LNCAP (cell line): Measurements from ENCODE around the gene CLCN6.

ENCODE experiments used
- CTCF ChIP-seq: fragments of 450-650 bp; IDR thresholded peaks from 2 replicates; pipeline ENCODE4 v1.5.1; 2017; ENCODE audit warnings: mild to moderate bottlenecking

The CLCN6 gene

GRCh38 chr1:11848373-11848700 lies 42.3 kb downstream of the CLCN6 start:
- no peak for TF ChIP-seq CTCF

GRCh38 chr1:11850156-11850555 lies 44.2 kb downstream of the CLCN6 start:
- no peak for TF ChIP-seq CTCF

- TF ChIP-seq CTCF, result no peak
Measured at GRCh38 chr1:11851180-11851579, 45.2 kb downstream of the CLCN6 start.

- TF ChIP-seq CTCF, result no peak
Measured at GRCh38 chr1:11854519-11854918, 48.5 kb downstream of the CLCN6 start.

GRCh38 chr1:11855430-11855829 lies 49.4 kb downstream of the CLCN6 start:
- TF ChIP-seq CTCF, result no peak

GRCh38 chr1:11856698-11857097 lies 50.7 kb downstream of the CLCN6 start:
- no peak for TF ChIP-seq CTCF

GRCh38 chr1:11857164-11857851 lies 51.3 kb downstream of the CLCN6 start:
- TF ChIP-seq CTCF, result no peak

- TF ChIP-seq CTCF, result no peak
Measured at GRCh38 chr1:11858158-11858557, 52.2 kb downstream of the CLCN6 start.
